Measurements from ENCODE around the gene EDN1. TPM values are rescaled to one million over a fixed set of nuclear protein-coding genes. Genes with fewer than 3 reads are reported as not detected.

The EDN1 gene
- total RNA-seq, 4 donors from 2014 or later: 2.8 to 13.8 (median 7.7) TPM

GRCh38 chr6:12339022-12339421, 48.9 kb downstream of the EDN1 start:
- no peak overlapping the region for H3K27ac ChIP-seq
- H3K36me3 ChIP-seq: no peaks in the 10 kb centered on the region
- DNase-seq: no peak
- H3K27me3 ChIP-seq: no peaks in the 10 kb centered on the region
- no peak overlapping the region for H3K4me3 ChIP-seq
- no peaks in the 10 kb centered on the region for H3K9me3 ChIP-seq
- no peak for TF ChIP-seq POLR2A (IDR thresholded peaks at IDR 0.05)
- TF ChIP-seq CTCF (IDR thresholded peaks at IDR 0.05): no peak
- intact Hi-C loops (cut with DNase I; ENCODE audit: low total_unique reads): no loop called here
- H3K4me1 ChIP-seq: no peaks in the 10 kb centered on the region

DNA sequence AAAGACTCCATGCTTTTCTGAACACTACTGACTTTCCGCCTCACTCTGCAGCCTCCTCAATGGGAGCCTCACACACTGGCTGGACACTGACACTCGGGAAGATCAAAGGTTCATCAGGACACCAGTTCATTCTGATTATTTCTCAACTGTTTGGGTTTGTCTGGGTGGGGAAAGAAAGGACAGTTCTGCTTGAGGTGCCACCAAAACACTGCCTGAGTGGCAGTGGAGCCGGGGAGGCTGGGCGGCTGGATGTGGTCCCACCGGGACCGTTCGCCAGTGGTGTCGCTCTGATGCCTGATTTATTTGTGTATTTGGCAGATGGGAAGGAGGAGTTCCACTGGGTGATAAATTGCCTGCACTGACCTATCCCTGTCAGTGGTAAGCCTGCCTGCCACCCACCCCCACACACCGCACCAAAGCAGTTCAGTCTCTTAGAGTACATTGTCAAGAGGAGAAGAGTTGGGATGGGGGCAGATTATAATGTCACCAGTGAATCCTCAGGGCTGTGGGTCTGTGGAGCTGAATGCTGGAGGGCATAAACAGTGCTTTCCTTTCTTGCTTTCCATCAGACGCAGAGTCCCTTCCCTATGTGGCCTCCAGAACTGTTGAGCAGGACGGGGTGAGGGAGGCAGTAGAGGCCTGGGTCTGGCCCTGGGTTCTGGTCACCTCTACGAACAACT, 49.8 kb downstream of the EDN1 start:
- intact Hi-C loops (cut with DNase I; ENCODE audit: low total_unique reads): no loop called here
- no peak overlapping the region for H3K4me3 ChIP-seq
- no peaks in the 10 kb centered on the region for H3K27me3 ChIP-seq

DNA sequence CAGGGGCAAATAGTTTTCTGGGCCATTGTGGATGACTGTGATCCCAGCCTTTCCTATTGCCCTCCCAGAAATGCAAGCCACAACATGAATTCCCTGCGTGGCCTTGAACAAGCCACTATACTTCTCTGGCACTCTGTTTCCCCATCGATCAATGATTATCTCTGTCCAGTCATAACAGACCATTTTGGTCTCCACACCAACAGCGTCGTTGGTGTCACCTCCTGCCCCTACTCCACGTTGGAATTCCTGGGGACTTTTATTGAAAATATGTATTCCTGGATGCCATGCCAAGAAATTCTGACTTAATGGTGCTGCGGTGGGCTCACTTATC, 50.3 kb downstream of the EDN1 start:
- Histone ChIP-seq H3K9me3 (no peaks in the 10 kb centered on the region), H3K4me3 (no peak overlapping the region), H3K36me3 (no peaks in the 10 kb centered on the region), H3K27me3 (no peaks in the 10 kb centered on the region), H3K27ac (no peak overlapping the region), H3K4me1 (no peaks in the 10 kb centered on the region)
- TF ChIP-seq POLR2A (IDR thresholded peaks at IDR 0.05): no peak
- no peak for TF ChIP-seq CTCF (IDR thresholded peaks at IDR 0.05)
- no peak for DNase-seq
- intact Hi-C loops (cut with DNase I; ENCODE audit: low total_unique reads): no loop called here

More for the DNA sequence above, 49.8 kb downstream of the EDN1 start:
- Histone ChIP-seq H3K36me3 (no peaks in the 10 kb centered on the region), H3K4me1 (no peaks in the 10 kb centered on the region), H3K9me3 (no peaks in the 10 kb centered on the region), H3K27ac (no peak overlapping the region)
- no peak for TF ChIP-seq CTCF (IDR thresholded peaks at IDR 0.05)
- no peak for TF ChIP-seq POLR2A (IDR thresholded peaks at IDR 0.05)
- no peak for DNase-seq

DNA sequence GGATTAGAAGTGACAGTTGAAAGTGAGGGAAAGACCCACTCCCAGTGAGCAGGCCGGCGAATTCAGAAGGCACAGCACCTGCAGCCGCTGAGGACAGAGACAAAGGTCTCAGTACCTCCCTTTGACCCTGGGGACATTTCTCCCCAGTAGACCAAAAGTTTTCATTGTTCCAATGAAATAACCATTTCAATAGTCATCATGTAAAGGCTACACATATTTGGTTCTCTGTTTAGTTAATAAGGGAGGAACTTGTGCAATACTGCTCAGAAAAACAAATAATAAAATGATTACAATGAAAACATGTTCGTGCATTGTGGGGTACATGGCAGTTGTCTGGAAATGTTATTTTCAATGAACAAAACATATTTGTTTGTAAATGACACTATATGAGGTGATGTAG, 52.5 kb downstream of the EDN1 start:
- TF ChIP-seq CTCF (IDR thresholded peaks at IDR 0.05) (no peak), POLR2A (IDR thresholded peaks at IDR 0.05) (no peak)
- Histone ChIP-seq H3K36me3 (no peaks in the 10 kb centered on the region), H3K9me3 (no peaks in the 10 kb centered on the region), H3K4me3 (no peak overlapping the region), H3K27ac (no peak overlapping the region), H3K27me3 (no peaks in the 10 kb centered on the region), H3K4me1 (no peaks in the 10 kb centered on the region)
- DNase-seq: no peak
- intact Hi-C loops (cut with DNase I; ENCODE audit: low total_unique reads): no loop called here

- Histone ChIP-seq H3K36me3 (no peaks in the 10 kb centered on the region), H3K27me3 (no peaks in the 10 kb centered on the region), H3K9me3 (no peaks in the 10 kb centered on the region), H3K27ac (no peak overlapping the region), H3K4me1 (no peaks in the 10 kb centered on the region), H3K4me3 (no peak overlapping the region)
- intact Hi-C loops (cut with DNase I; ENCODE audit: low total_unique reads): no loop called here
- no peak for TF ChIP-seq POLR2A (IDR thresholded peaks at IDR 0.05)
- no peak for TF ChIP-seq CTCF (IDR thresholded peaks at IDR 0.05)
- no peak for DNase-seq
Measured at GRCh38 chr6:12343122-12343439, 52.9 kb downstream of the EDN1 start.
